ENCODE data around the gene NOL9.

NOL9 gene

DNA sequence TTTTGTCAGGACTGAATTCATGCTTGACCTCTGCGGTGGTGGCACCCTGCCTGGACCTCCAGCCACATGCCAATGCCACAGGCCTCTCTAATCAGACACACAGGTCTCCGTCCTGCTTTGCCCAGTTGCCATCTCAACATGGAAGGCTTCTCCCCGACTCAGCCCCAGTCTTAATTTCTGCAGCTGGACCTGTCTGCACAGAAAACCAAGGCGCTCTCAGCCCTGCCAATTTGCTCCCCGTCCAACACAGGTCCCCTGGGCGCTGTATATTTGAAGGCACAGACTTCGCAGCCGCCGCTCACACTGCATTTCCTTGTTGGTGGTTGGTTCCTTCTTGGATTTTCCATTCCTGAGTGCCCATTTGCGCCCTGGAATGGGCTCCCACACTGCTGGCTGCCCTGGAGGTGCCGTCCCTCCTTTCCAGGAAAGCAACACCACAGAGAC is 34.8 kb downstream of the NOL9 start:
- DNase-seq, result no peak

DNA sequence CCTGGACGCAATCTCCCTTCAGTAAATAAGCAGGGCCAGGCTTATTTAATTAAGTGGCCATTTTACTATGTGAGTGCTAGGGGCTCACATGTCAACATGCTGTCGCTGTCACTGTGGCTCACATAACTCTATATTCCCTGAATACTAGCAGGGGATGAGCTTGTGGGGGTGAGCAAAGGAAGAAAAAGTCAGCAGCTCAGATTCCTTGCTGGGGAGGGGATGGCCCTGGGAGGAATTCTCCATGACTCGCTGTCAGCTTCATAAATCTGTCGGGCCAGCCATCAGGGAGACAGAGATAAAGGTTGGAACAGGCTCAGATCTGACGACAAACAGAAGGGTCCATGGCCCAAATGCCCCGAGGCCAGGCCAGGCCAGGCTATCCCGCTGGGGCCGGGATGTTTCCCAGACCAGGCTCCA is 36.9 kb downstream of the NOL9 start:
- DNase-seq, result no peak

DNA sequence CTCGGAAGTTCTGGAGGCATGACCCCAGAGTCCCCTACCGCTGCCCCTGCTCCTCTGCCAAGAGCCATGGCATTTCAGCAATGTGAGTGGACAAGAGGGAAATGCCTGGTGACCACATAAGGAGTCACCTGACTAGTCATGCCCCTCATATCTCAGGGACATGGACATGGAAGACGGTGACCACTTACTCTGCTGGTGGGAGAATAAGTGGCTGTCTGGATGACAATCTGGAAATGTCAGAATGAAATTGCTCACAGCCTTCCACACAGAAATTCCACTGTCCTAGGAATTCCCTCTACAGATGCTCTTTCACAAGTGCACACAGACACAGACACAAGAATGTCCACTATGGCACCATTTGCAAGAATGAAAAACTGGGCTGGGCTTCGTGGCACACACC is 38.5 kb downstream of the NOL9 start:
- no peak for DNase-seq

DNA sequence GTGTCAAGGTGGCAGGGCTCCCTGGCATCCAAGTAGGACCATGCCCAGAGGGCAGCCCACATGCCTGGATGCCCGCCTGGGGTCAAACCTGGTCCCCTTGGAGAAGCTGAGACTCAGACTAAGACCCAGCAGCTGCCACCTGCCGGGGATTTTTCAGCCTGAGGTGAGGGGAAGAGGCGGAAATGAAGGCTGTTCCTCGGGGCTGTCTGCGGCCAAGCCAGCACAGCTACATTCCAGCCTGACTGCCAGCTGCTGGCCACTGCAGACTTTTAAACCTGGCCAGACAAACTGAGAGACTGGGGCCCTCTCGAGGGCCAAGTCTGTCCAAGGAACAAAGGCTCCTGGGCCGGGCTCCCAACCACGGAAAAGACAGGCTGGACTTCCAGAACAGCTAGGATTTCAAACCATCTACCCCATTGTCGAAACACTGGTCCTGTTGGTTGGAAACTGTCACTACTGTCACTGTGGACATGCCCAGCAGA is 41.0 kb downstream of the NOL9 start:
- no peak for DNase-seq

DNA sequence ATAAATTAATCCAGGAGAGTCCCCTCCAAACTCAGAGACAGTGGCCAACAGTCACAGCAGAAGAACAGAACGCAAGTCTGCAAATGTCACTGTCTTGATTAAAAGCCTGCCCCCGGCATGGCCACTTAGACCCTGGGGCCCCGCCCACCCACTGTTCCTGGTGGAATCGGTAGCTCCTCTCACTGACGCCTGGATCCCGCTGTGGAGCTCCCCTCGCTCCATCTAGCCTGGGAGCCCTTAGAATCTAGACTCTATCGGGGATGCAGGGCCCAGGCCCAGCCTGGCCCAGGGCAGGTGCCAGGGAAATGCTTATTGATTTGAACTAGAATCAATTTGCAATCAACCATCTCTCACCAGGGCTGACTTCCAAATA is 41.4 kb downstream of the NOL9 start:
- no peak for DNase-seq

DNA sequence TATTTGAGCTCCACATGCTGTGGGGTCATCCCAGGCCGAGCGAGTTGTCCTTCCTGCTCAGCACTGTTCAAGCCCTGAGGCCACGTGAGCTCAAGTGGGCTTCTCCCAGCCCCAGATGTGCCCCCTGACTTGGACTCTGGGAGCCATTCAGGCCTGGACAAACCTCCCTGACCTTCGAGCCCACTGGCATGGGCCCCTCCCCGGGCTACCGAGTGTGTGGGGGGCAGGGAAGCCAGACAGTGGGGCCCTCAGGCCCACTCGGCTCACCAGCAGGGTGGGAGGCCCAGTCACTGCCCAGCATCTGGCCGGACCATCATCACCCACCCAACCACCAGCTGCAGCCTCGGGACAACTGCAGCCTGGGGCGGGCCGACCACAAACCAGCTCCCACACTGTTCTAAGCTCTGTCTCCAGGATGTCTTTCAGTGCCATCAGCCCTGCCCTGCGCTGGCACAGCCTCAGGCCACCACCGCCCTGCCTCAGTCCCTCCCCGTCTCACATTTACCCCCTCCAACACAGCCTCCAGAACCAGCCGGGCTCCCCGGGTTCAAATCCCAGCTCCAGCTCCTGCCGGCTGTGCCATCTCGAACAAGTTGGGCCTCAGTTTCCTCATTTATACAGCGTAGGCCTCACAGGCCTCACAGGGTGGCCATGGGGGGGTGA is 41.9 kb downstream of the NOL9 start:
- no peak for DNase-seq

DNA sequence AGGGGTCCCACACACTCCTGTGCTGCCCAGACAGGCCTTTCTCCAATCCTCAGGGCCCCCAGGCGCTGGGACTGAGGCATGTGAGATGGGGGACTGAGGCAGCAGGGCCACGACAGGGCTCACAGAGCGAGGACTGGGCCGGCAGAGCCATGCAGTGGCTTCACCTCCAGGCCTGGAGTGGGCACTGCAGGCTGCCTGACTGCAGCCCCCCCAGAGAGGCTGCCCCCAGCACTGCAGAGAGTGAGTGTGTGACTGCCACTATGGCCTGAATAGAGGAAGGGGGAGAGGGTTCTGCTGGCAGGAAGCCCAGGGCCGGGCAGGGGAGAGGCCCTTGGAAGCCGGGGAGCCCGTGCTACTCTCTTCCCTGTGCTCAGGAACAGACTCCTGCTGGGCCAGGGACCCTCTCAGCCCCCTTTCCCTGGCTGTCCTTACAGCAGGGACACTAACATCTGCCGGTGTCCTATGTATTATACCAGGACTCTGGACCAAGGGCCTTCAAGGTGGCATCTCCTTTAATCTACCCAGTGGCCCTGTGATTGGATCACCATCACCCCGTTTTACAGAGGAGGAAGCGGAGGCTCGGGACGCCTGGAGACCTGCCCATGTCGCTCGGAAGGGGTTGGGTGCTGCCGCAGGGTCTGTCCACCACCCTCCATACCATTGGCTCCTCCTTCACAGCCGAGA is 42.6 kb downstream of the NOL9 start:
- DNase-seq, result no peak

DNA sequence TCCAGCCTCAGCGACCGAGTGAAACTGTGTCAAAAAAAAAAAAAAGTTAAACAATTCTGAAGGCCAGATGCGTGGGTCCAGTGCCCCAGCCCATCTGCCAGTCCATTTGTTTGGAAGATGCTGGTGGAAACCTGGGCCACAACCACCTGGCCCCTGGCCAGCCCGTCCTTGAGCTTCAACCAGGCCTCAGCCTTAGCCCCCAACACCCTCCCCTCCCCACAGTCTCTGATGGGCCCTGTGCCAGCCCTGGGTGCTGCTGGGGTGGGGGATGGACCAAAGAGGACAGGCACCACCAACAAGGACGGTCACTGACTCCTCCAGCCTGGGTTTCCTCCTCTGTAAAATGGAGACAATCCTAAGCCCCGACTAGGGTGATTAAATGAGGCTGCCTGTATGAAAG is 43.3 kb downstream of the NOL9 start:
- DNase-seq, result no peak

DNA sequence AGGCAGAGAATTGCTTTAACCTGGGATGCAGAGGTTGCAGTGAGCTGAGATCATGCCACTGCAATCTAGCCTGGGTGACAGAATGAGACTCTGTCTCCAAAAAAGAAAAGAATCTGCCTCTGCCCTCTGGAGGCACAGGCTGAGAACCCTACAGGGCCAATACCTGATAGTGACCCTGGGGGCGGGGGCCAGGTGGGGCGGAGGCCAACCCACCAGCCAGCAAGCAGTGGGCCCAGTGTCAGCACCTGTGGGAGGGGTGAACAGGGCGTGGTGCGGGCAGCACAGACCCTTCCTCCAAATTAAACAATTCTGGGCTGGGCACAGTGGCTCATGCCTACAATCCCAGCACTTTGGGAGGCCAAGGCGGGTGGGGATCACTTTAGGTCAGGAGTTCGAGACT is 43.8 kb downstream of the NOL9 start:
- DNase-seq, result no peak

DNA sequence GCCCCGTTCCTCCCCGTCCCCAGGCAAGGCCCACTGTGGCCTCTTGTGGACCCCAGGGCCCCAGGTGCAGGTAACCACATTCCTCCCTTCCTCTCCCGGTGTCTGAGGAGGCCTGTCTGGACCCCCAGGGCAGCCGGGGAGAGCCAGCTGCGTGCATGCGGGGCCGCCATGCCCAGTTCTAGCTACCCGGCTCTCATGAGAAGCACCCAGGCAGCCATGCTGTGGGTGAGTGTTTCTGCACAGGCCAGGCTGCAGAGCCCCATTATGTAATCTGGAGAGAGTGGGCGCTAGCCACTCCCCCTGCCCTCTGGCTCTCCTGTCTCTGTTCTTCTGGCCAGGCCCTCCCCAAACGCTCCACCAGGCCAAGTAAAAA is 44.4 kb downstream of the NOL9 start:
- DNase-seq, result no peak

DNA sequence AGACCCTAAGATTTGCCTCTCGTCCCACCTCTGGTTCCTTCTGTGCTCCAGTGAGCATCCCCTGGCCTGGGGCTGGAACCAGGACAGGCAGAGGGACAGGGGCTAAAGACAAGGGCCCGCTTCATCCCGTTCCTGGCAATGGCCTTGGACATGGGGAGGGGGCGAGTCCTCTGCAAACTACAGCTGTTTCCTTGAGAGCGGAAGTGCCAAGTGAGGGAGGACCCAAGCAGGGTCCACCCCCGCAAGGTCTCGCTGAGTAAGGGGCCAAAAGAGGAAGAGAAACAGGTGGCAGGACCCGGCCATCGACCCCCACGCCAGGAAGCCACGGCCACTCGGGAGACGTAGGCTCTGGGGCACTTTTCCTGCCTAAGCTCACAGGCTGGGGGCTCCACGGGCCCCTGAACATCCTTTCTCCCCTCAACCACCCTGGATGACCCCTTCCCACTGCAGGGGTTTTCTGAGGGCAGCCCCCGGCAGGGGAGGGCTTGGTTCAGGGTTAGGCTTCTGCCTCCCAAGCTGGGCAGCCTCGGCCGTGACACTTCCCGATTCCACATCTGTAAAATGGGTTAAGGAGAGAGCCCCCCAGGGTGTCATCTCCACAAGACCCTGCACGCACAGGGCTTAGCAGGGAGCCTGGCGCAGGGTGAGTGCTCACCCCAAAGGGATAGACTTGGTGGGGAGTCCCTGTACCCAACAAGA is 44.9 kb downstream of the NOL9 start:
- no peak for DNase-seq

DNA sequence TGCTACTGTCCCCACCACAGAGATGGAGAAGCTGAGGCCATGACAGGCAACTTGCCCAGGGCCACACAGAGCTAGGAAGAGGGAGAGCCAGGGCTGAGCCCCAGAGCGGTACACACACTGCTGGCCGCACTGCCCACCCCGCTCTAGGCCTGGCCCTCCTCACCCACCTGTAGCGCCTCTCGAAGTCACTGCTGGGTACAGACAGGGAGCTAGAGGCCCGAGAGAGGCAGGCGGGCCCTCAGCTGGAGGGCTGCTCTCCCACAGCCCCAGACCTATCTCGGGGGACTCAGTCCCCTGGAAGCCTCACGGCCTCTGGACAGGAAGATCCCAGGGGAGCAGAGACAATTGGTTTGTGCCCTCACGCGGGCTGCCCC is 45.5 kb downstream of the NOL9 start:
- DNase-seq, result no peak

DNA sequence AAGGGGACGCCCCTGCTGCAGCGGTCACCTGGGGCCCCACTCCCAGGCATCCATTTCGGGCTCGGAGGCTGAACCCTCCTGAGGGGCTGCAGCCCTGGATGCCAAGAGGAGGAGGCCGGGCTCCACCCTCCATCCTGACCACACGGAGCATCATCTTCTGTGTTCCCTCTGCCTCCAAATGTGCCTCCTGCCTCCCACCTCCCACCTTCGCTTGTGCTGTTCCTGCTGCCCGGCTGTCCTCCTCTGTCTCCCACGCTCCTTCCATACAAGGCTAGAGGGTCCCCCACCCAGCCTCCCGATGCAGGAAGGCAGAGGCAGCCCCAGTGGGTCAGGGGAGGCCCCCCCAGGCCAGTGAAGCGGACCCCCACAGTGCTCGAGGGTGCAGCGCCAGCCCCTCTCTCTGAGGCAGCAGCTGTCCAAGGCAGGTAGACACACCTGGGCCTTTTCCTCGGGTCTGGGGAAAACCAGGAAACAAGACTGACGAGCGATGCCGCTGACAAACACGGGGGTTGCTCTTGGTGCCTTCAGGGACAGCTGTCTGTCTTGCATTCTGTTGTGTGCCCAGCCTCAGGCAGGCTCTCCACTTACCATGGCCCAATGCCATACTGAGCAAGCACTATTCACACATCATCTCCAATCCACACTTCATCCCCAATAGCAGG is 46.0 kb downstream of the NOL9 start:
- DNase-seq, result no peak

DNA sequence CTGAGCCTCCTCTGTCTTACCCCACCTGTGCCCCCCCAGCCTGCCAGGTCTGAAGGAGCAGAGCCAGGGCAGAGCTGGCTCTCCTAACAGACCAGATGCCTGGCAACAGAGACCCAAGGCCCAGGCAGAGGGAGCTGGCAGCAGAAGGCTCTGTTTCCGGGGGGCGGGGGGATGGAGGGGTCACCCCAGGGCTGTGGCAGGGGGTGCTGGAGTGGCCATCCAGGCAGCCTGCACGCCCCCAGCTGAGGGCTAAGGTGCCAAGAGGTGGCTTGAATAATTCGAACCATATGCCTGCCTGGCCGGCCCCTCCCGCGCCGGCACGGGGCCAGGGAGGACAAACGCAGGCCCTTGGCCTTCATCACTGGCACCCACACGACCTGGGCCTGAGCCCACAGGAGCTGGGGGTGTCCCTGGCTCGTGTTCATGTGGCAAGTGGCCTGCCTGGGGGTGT is 46.8 kb downstream of the NOL9 start:
- no peak for DNase-seq

DNA sequence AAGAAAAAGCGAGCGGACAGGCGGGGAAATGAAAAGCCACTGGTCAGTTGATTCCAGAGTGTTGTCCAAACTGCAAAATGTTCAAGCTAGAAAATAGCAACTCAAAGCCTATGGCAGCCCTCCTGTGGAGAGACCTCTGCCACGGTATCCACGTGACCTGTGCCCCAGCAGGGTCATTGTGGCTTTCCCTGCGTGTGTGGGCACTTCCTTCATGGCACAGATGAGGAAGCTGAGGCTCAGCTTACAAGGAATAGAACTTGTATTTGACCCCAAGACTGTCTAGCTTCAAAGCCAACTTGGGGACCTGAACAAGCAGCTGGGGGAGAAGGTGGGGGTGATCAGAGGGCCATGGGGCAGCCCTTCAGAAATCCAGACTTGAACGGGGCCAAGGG is 47.3 kb downstream of the NOL9 start:
- no peak for DNase-seq

DNA sequence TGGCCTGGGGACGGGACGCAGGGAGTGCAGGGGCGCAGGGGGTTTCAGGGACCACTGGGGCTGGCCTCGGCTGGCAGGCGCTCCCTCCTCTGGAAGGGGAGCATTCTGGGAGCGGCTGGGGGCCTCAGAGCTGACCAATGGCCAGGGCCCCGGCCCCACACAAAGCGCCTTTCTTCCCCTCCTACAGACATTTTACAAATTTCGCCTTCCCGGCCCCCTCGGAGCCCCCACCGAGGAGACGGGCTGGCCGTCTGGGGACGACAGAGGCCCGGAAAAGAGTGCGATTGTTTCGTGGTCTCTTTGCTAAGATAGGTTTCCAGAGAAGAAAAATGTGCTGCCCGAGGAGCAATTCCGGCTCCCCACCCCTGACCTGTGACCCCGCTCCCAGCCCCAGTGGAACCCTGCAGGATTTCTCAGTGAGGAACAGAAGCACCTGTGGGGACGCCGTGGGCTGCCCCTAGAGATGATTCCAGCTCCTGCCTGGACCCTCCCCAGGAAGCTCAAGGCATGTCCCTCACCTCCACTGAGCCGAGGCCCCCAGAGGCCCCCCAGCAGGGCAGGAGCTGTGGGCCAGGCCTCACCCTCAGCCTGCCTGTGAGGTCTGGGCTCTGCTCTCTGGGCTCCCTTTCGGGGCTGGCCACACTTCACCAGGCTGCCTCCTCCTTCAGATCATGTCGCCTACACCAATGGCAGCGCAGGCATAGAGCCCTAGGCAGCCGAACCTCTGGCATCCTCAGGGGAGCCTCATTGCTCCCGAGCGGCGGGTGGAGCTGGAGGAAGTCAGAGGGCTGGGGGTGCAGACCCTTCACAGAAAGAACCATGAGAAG is 47.9 kb downstream of the NOL9 start:
- DNase-seq, result no peak

DNA sequence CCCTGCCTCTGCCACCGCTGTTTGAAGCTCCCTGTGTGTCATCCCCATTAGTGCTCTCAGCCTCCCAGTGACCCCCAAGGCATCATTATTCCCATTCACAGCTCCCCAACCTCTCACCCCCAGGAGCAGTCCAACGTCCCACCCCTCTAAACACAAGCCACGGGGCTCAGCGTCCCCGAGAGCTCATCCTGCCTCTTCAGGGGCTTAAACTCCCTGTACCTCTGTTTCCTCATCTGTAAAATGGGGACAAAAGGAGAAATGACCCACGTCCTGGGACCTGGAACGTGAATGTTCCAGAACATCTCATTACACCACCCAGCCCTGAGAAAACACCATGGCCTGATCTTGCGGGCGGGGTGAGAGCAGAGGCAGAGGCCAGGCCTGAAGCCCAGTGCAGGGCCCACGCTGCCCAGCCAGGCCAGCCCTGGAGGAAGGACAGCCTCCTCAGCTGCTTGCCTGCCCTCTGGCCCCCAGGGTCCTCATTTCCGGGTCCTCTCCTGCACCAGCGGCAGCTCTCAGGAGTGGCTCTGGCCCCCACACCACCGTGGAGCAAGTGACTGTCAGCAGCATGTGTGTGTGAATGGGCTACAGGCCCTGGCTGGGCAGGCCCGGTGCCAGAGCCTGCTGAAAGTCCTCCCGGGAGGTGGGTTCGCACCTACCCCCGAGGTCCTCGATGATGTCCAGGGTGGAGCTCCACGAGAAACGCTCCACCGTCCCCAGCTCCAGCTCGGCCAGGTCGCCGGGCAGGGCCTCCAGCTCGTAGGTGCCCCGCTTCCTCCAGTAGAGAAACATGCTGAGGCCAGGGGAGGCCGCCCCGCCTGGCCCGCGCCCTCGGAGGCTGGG is 48.7 kb downstream of the NOL9 start:
- DNase-seq, result no peak

DNA sequence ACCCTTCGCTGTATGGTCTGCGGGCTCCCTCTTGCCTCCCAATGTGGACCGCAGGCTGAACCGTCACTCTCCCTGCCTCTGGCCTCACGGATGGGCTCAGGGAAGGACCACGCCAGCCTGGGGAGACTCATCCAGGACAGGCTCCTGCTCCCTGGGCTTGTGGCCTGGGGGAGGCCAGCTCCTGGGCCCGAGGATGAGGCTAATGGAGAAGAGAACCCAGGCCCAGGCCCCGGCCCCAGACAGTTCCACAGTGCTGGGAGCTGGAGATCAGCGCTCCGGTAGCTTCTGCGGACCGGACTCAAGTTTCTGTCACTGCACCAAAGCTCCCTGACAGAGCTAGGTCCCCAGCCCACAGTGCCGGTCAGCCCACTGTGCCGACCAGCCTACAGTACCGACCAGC is 49.4 kb downstream of the NOL9 start:
- DNase-seq, result no peak

DNA sequence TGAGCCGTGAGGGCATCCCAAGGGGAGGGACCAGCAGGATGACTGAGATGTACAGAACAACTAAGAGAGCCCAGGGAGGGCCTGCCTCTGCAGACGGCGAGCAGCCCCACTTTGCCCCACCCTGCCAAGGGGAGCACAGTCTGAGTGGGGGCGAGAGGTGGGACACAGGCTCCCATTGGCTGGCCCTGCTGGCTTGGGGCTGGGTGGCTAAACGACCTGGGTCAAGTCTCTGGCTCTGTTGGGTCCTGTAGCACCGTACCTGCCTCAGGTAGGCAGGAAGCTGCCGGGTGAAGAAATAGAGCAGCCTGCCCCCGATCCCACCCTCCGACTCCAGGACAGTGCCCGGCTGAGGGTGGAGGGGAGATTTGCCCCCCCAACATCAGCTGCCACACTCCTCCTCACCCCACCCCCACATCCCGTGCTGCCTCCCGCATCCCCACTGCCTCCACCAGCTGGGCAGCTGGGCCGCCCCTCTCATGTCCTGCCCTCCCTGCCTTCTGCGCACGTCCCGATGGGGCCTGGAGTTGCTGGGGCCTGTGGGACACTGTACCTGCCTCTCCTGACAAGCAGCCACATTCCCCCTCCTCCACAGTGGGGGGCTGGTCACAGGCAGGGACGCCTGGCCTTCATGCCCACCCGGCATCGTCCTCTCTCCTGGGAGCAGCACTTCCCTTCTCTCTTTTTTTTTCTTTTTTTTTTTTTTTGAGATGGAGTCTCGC is 50.3 kb downstream of the NOL9 start:
- DNase-seq, result no peak

DNA sequence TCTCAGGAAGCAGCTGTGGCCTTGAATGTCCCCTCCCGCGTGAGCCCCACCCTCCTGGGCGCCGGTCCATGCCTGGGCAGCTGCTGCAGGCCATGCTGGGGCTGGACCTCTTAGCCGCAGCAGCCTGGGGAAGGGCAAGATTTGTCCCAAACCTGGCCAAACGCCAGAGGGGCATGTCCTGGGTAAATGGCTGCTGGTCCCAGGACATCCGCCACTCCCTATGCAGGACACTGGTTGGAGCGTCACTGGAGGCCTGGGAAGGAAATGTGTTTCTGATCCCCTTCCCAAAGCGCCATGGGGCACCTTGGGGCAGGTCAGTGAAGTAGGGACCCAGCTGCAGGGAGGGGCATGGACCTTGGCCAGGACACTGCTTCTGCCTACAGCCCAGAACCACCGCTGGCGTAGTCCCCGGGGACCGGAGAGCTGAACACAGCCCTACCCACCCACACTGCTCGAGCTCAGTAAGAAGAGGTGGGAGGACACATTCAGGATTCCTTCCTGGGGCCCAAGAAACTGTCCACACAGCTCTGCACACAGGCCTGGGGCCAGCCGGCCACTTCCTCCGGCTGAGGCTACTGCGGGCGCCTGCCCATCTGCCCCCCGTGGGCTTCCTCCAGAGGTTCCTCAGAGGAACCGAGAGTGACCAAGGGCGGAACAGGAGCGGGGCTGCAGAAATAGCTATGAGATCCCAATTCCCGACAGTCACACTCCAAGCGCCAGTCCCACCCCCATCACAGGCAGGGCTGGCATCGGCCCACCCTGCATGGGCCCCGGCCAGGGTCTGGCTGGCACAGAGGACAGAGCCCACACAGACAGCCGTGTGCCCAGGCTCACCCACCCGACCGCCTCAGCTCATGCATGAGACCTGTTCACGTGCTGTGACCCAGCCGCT is 52.1 kb downstream of the NOL9 start:
- DNase-seq, result no peak

Data from activated T-cell treated with anti-CD3 and anti-CD28 coated beads, Interleukin-2, amount 50 U/mL, for 48 hours (primary cell).